OCI-LY1 (cell line): Measurements from ENCODE around the gene IFT88.
"Not testable (repeated sequence)": the region's sequence is repeated elsewhere in the genome, so short reads cannot be mapped to it uniquely, and the experiment has no call there.

Source experiments
- H2AFZ ChIP-seq: fragments of 200-600 bp; sonication (generic), shearing (Covaris generic); 2 replicates; pipeline ENCODE4 v1.6.0; 2014; ENCODE audit warnings: antibody characterized with exemption, mild to moderate bottlenecking, low read length
- H3F3A ChIP-seq: fragments of 200-600 bp; sonication (generic), shearing (Covaris generic); 2 replicates; pipeline ENCODE4 v1.6.0; 2014; ENCODE audit warnings: mild to moderate bottlenecking, antibody characterized with exemption, low read length, moderate library complexity; ENCODE audit not compliant: insufficient read depth
- H3K27ac ChIP-seq: fragments of 200-600 bp; sonication (generic); 2 replicates; pipeline ENCODE4 v1.5.1; 2014; ENCODE audit warnings: low read length, mixed run types, mild to moderate bottlenecking, low read depth; ENCODE audit not compliant: poor library complexity, severe bottlenecking
- H3K27me3 ChIP-seq: fragments of 200-600 bp; sonication (generic); 2 replicates; pipeline ENCODE4 v1.6.0; 2014; ENCODE audit warnings: antibody characterized with exemption, mild to moderate bottlenecking, low read length, moderate library complexity; ENCODE audit not compliant: insufficient read depth
- H3K36me3 ChIP-seq: fragments of 200-600 bp; sonication (generic); 2 replicates; pipeline ENCODE4 v1.6.1; 2014; ENCODE audit warnings: mild to moderate bottlenecking, antibody characterized with exemption, low read length, moderate library complexity, mixed read lengths; ENCODE audit not compliant: insufficient read depth
- H3K4me1 ChIP-seq: fragments of 200-600 bp; sonication (generic); 2 replicates; pipeline ENCODE4 v1.5.1; 2014; ENCODE audit warnings: mild to moderate bottlenecking, low read length, moderate library complexity; ENCODE audit not compliant: insufficient read depth, severe bottlenecking
- H3K4me2 ChIP-seq: fragments of 200-600 bp; sonication (generic), shearing (Covaris generic); 2 replicates; pipeline ENCODE4 v1.6.1; 2014; ENCODE audit warnings: low read length
- H3K4me3 ChIP-seq: fragments of 200-600 bp; sonication (generic); 2 replicates; pipeline ENCODE4 v1.5.1; 2014; ENCODE audit warnings: low read length, low read depth, mild to moderate bottlenecking, mixed read lengths; ENCODE audit not compliant: poor library complexity, severe bottlenecking
- H3K79me2 ChIP-seq: fragments of 200-600 bp; shearing (Covaris generic); 2 replicates; pipeline ENCODE4 v1.6.1; 2016; ENCODE audit warnings: mixed run types, low read length, mixed read lengths; ENCODE audit not compliant: insufficient read depth
- H3K9ac ChIP-seq: fragments of 200-600 bp; sonication (generic), shearing (Covaris generic); 2 replicates; pipeline ENCODE4 v1.6.1; 2014; ENCODE audit warnings: mild to moderate bottlenecking, low read length, mixed read lengths
- H3K9me2 ChIP-seq: fragments of 200-600 bp; sonication (generic), shearing (Covaris generic); 2 replicates; pipeline ENCODE4 v1.6.1; 2014; ENCODE audit warnings: low read depth, mild to moderate bottlenecking, low read length, mixed read lengths
- H3K9me3 ChIP-seq: fragments of 200-600 bp; shearing (Covaris generic); 2 replicates; pipeline ENCODE4 v1.6.1; 2014; ENCODE audit warnings: low read length, mixed read lengths
- H4K20me1 ChIP-seq: fragments of 200-600 bp; sonication (generic), shearing (Covaris generic); 2 replicates; pipeline ENCODE4 v1.6.0; 2016; ENCODE audit warnings: mild to moderate bottlenecking, low read length; ENCODE audit not compliant: insufficient read depth
- EZH2 ChIP-seq: fragments of 200-600 bp; sonication (generic), shearing (Covaris generic); IDR thresholded peaks from 2 replicates; pipeline ENCODE4 v1.8.0; 2017; ENCODE audit warnings: borderline replicate concordance, mixed run types, mild to moderate bottlenecking, antibody characterized with exemption, low read length, moderate library complexity, mixed read lengths
- TF ChIP-seq, protein P1 (sequence below): fragments of 200-600 bp; sonication (generic), shearing (Covaris generic); IDR thresholded peaks from 2 replicates; pipeline ENCODE4 v1.5.1; 2017; ENCODE audit warnings: mild to moderate bottlenecking, antibody characterized with exemption, low read length, moderate library complexity, mixed read lengths

The IFT88 gene

DNA sequence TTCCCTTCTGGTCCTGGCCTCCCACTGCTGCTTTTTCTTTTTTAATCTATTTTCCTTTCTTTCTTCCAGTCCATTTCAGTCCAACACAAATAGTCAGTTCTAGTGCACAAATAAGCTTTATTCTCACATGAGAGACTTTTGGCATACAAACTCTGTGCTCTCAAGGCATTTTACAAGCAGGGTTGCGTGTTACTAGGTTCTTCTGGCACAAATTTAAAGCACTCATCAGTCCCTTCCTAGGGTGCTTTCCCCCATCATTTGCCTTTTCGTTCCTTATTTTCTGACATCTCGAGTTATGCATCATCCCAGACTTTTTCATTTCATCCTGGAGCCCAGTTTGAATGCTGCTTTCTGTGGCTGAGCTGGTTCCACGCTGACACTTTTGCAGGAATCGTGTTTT is 106.8 kb downstream of the IFT88 start:
- Histone ChIP-seq H3K27me3 (no peaks in the 10 kb centered on the region), H3K4me3 (no peak overlapping the region), H3K4me2 (no peak overlapping the region), H3K9me2 (no peaks in the 10 kb centered on the region), H3K9me3 (no peaks in the 10 kb centered on the region), H3K36me3 (no peaks in the 10 kb centered on the region), H4K20me1 (no peaks in the 10 kb centered on the region), H3K79me2 (no peaks in the 10 kb centered on the region), H3K9ac (no peak overlapping the region), H3F3A (no peaks in the 10 kb centered on the region), H3K27ac (no peak overlapping the region), H3K4me1 (no peaks in the 10 kb centered on the region), H2AFZ (no peak overlapping the region)
- no peak for TF ChIP-seq EZH2
- TF ChIP-seq, protein P1, sequence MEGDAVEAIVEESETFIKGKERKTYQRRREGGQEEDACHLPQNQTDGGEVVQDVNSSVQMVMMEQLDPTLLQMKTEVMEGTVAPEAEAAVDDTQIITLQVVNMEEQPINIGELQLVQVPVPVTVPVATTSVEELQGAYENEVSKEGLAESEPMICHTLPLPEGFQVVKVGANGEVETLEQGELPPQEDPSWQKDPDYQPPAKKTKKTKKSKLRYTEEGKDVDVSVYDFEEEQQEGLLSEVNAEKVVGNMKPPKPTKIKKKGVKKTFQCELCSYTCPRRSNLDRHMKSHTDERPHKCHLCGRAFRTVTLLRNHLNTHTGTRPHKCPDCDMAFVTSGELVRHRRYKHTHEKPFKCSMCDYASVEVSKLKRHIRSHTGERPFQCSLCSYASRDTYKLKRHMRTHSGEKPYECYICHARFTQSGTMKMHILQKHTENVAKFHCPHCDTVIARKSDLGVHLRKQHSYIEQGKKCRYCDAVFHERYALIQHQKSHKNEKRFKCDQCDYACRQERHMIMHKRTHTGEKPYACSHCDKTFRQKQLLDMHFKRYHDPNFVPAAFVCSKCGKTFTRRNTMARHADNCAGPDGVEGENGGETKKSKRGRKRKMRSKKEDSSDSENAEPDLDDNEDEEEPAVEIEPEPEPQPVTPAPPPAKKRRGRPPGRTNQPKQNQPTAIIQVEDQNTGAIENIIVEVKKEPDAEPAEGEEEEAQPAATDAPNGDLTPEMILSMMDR = no peak

DNA sequence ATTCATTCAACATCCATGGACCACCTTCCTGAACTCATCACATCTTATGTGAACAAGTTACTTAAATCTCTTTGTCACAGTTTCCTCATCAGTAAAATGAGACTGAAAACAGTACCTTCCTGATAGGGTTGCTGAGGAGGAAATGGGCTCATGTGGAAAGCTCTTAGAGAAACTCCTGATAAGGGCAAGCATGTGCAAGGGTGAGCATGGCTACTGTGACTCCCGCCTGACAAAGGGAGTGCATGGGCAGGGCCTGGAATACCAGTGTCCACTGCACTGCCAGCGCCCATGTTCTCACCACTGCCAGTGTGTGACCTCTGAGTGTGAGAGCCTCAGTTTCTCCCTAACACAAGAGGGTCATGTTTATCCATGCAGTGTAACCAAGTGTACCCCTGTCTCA is 109.3 kb downstream of the IFT88 start:
- Histone ChIP-seq H3K9ac (no peak overlapping the region), H3K9me2 (no peaks in the 10 kb centered on the region), H4K20me1 (no peaks in the 10 kb centered on the region), H3F3A (no peaks in the 10 kb centered on the region), H3K4me1 (no peaks in the 10 kb centered on the region), H3K4me3 (no peak overlapping the region), H3K4me2 (no peak overlapping the region), H3K36me3 (no peaks in the 10 kb centered on the region), H3K27me3 (no peaks in the 10 kb centered on the region), H2AFZ (no peak overlapping the region), H3K9me3 (no peaks in the 10 kb centered on the region), H3K27ac (no peak overlapping the region), H3K79me2 (no peaks in the 10 kb centered on the region)
- TF ChIP-seq, protein P1 = no peak
- no peak for TF ChIP-seq EZH2

DNA sequence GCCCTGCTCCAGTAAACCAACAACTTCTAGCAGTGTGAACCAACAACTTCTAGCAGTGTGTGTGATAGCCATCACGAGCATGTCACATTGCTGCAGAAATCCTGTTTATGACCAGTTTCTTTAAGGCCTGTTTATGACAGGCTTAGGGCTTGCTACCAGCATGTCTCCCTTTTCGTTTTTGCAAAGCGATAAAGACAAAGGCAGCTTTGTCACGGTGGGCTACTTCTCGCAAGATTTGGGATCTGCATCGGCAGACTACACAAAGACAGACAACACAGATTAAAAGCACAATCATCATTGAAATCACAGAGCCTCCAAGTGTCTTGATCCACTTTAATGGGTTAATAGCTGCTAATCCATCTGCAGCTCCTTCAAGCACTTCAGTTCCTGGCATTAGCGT is 111.6 kb downstream of the IFT88 start:
- H3K27me3 ChIP-seq, H3K4me1 ChIP-seq, H3K4me2 ChIP-seq, H3K79me2 ChIP-seq, H3K4me3 ChIP-seq, H4K20me1 ChIP-seq, H2AFZ ChIP-seq, H3K9me2 ChIP-seq, H3K27ac ChIP-seq, H3K9me3 ChIP-seq, H3K36me3 ChIP-seq, H3F3A ChIP-seq, H3K9ac ChIP-seq: not testable (repeated sequence)

DNA sequence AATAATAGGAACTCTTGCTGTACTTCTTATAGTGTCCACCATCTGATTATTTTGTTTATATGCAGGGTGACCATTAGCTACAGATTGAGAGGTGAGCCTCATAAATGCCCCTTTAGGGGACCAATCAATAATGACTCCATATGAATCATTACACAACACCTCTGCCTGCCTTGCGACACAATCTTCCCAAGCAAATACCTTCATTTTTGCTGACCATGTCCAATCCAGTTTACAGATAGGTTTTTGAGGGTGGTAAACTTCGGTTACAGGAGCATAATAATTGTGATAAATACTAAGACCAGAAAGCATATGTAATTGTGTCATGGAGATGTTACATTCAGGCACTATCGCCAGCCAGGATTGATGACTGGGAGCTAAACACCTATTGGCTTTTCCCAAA is 112.9 kb downstream of the IFT88 start:
- Histone ChIP-seq H3K9me3 (no peaks in the 10 kb centered on the region), H3K36me3 (no peaks in the 10 kb centered on the region), H2AFZ (no peak overlapping the region), H3K27ac (no peak overlapping the region), H3K4me2 (no peak overlapping the region), H3K4me3 (no peak overlapping the region), H3K9me2 (no peaks in the 10 kb centered on the region), H3K79me2 (no peaks in the 10 kb centered on the region), H3F3A (no peaks in the 10 kb centered on the region), H3K27me3 (no peaks in the 10 kb centered on the region), H3K9ac (no peak overlapping the region), H4K20me1 (no peaks in the 10 kb centered on the region), H3K4me1 (no peaks in the 10 kb centered on the region)
- no peak for TF ChIP-seq EZH2
- TF ChIP-seq, protein P1 = no peak
